Endothelial cell of umbilical vein (primary cell): ENCODE measurements around the gene ATG7.

Source experiments
- GATA2 ChIP-seq: IDR thresholded peaks from 2 replicates; pipeline ENCODE4 v1.7.0; 2011; ENCODE audit warnings: low read depth, mild to moderate bottlenecking, moderate library complexity, mixed read lengths, low read length; ENCODE audit not compliant: insufficient read length, insufficient read depth
- POLR2A ChIP-seq: IDR thresholded peaks from 2 replicates; pipeline ENCODE4 v1.6.1; 2012; ENCODE audit warnings: low read depth, mild to moderate bottlenecking, control low read depth, low read length
- TF ChIP-seq, protein P1 (sequence below), 2 donors: IDR thresholded peaks; 1 replicate in 1 of 2; 2 replicates in 1 of 2; pipeline ENCODE4 v1.5.1; 2011; ENCODE audit warnings: low read length in 2 of 2, mild to moderate bottlenecking in 2 of 2, moderate library complexity in 2 of 2, control low read depth in 1 of 2, inconsistent platforms in 1 of 2, low read depth in 1 of 2; ENCODE audit not compliant: insufficient read depth in 1 of 2; ENCODE audit errors: extremely low read depth in 1 of 2

DNA sequence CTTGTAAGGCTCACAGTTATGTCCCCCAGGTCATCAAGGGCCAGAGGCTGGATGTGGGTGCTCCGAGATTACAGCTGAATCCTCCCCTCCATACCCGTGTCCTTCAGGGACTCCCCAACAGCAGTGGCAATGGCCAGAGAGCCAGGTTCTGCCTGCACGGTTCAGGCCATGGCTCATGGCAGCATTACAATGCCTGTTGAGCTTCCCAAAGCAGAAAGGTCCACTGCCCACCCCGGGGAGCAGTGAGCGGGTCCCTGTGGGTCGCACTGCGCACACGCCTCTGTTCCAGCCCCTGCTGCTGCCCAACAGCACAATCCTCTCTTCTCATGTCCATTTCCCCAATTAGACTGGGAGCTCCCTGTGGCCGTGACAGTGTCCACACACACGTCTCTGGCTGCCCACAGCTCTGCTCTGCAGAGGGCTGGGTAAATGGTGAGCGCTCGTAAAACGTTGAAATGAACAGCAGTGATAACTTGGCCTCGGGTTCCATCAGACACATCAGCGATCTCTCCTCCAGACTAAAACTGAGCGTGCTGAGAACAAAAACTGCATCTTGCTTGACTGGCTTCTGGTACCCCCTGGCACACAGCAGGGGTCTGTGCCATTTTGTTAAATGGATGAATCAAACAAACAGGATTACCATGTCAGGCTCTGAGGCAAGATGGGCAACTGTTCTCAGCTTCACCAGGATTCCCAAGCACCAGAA, 291.1 kb downstream of the ATG7 start:
- TF ChIP-seq POLR2A (no peak), GATA2 (no peak)
- TF ChIP-seq, protein P1, sequence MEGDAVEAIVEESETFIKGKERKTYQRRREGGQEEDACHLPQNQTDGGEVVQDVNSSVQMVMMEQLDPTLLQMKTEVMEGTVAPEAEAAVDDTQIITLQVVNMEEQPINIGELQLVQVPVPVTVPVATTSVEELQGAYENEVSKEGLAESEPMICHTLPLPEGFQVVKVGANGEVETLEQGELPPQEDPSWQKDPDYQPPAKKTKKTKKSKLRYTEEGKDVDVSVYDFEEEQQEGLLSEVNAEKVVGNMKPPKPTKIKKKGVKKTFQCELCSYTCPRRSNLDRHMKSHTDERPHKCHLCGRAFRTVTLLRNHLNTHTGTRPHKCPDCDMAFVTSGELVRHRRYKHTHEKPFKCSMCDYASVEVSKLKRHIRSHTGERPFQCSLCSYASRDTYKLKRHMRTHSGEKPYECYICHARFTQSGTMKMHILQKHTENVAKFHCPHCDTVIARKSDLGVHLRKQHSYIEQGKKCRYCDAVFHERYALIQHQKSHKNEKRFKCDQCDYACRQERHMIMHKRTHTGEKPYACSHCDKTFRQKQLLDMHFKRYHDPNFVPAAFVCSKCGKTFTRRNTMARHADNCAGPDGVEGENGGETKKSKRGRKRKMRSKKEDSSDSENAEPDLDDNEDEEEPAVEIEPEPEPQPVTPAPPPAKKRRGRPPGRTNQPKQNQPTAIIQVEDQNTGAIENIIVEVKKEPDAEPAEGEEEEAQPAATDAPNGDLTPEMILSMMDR (IDR thresholded peaks at IDR 0.05; ENCODE audit: extremely low read depth in 1 of 2, insufficient read depth in 1 of 2, low read depth in 1 of 2, low read length in 2 of 2), result no peak
